GM21717 (cell line): Measurements from ENCODE around the gene DNAAF9.

ENCODE experiments used
- ATAC-seq: cut with Tn5 transposase; IDR thresholded peaks from one replicate; pipeline ENCODE4 v1.9.1; 2021; ENCODE audit warnings: mild to moderate bottlenecking, moderate library complexity; ENCODE audit not compliant: unreplicated experiment

Gene DNAAF9

DNA sequence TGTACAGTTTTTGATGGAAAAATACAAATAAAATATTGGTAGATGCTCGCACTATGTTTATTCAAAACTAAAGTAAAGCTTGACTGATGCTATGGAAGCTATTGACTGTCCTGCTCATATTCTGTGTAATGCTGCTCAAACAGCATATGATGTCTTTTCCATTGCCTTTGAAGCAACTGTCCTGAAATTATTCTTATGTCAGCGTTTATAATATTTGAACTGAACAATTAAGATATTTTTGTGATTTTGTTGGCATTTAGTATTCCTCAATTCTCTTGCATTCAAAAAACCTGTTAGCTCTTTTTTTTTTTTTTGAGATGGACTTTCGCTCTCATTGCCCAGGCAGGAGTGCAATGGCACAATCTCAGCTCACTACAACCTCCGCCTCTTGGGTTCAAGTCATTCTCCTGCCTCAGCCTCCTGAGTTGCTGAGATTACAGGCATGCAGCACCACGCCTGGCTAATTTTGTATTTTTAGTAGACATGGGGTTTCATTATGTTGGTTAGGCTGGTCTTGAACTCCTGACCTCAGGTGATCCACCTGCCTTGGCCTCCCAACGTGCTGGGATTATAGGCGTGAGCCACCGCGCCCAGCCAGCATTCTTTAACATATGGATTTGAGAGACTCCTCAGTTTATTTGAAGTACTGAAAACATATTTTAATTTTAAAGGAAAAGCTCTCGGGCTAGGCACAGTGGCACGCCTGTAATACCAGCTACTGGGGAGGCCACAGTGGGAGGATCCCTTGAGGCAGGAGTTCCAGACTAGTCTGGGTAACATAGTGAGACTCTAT is 5.3 kb upstream of the DNAAF9 start:
- no peak for ATAC-seq

DNA sequence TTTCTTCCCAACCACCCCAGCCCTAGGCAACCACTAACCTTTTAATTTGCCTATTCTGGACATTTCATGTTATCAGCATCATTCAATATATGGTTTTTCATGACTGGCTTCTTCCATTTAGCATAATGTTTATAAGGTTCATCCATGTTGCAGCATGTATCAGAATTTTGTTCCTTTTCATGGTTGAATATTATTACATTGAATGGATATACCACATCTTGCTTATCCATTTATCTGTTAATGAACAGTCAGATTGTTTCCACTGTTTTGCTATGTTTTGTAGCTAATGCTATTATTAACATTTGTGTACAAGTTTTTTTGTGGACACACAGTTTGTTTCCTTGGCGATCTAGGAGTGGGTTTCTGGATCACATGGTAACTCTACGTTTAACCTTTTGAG is 3.0 kb upstream of the DNAAF9 start:
- ATAC-seq: no peak

DNA sequence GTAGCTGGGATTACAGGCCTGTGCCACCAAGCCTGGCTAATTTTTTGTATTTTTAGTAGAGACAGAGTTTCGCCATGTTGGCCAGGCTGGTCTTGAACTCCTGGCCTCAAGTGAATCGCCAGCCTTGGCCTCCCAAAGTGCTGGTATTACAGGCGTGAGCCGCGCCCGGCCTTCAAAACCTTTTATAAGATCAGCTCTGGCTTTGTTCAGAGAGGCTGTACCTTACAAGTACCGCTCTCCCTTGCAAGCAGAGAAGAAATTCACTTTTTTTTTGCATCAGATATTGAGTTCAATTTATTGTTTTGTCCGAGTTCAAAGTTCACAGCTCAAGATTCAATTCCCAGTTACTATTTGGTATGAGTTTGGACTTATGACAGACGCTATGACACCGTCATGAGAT is 1.9 kb upstream of the DNAAF9 start:
- no peak for ATAC-seq

DNA sequence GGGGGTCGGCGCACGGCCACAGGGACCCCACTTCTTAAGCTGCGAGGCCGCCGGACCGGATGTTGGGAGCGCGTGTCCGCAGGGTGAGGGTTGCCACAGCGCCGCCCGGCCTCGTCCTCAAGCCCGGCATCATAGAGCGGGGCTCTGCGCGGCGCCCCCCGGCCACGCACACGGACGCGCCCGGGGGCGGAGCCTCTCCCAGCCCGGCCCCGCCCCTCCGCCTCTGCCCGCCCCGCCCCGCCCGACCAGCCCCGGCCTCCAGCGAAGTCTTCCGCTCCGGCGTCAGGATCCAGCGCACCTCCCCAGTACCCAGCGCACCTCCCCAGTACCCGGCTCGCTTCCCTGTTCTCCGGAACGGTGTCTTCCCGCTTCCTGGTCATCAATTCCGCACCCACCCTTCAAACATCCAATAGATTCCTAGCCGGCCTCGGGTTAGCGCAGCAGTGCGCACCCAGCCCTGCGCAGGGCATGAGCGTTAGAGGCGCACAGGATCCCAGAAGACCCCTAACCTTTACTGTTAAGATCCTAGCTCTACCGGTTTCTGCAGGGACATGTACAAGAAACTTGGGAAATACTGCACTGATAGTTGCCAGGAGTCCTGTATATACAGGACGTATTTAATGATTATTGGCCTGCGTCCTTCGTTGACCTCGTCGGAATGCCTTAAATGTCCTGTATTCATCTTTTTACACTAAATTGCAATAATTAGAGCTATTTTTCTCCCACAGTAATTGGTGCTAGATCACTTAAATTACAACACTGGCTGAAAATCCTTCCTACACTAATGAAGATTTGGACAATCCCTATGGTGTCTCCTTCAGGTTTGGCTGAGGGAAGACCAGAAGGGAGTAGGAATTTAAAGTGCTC is 535 bp upstream of the DNAAF9 start:
- ATAC-seq: peak; percentile 60

DNA sequence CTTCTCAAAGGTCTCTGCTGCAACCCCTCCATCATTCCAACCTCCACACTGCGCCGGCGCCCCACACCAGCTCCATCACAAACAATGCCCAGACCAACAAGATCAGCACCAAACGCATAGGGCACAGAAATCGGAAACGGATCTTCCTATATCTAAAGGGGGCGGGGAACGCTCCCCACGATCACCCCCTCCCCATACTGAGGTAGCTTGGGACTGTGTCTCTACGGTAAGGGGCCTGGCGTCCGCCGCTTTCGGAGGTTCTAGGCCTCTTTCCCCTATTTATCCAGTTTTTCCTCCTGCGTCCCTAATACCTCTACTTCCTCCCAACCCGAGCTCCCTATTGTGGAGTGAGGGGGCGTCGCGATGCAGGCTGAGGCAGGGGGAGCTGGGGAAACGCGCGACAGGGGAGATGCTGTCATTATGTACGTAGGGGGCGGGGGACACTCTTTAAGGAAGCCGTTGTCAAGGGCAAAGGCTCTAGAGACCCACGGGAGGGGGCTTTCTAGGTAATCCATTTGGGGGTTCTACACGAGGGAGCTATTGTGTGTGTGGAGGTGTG is 909 bp downstream of the DNAAF9 start:
- no peak for ATAC-seq

DNA sequence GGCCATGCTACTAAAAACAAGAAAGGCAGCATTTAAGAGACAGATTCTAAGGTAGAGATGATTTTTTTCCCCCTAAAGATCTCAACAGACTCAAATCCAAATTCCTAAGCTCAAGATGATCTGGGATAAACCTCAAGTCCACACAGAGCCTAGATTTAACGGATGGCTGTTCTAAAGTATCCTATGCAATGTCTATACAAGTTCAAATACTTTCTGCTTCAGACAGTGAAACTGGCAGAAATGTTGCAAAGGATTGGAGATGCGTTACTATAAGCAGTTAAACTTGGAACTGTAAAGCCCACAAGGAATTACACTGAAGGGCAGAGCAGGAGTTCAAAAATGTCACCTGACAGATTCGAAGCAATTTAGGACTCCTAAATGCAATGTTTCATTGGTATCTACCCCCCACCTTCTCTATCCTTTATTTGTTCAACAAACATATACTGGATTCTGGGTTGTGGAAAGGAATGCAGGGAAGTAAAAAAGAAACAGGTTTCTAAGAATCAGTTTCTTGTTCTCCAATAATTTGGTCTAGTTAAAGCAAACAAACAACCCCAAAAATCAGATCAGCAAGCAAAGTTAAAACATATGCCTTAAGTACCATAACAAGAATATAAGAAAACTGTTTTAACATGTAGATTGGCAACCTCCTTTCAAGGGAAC is 1.6 kb downstream of the DNAAF9 start:
- ATAC-seq: no peak

DNA sequence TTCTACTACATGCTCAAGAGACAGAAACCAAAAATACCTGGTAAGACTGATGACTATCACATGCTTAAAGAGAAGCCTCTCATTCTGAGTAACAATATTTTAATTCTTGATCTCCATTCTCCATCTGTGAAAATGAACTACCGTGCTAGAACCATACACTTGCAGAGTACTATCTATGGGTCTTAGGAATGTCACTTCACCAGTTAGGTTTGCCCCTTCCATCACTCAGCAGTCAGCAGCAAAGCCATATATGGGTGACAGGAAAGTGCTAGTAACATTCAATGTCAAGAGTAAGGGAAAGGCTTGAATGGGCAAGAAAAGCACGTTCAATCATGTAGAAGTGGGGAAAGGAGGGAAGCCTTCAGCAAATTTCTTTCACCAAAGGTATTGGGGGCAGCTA is 2.3 kb downstream of the DNAAF9 start:
- ATAC-seq: no peak

DNA sequence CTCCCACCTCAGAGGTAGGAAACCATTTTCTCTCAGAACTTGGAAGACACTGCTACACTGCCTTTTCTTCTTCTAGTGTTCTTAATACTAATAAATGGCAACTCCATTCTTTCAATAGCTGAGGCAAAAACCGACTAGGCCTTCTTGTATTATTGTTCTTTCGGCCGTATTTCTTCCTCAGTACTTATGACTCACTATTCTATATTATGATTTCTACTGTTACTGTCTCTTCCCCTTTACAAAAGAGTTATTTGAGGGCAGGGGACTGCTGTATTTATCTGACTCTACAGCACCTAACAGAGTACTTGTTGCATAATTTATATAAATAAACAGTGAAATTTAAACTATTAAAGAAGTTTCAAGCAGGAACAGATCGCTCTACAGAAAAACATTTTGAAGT is 3.1 kb downstream of the DNAAF9 start:
- ATAC-seq: no peak

DNA sequence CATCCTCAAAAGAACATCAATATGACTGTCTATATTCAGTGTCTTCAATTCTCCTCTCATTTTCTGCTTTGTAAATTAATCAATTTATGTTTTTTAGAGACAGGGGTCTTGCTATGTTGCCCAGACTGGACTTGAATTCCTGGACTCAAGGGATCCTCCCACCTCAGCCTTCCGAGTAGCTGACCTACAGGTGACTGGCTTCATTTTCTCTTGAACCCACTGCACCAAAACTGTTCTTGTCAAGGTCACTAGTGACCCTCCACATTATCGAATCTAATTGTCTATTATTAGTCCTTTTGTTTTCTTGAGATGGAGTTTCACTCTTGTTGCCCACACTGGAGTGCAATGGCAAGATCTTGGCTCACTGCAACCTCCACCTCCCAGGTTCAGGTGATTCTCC is 3.7 kb downstream of the DNAAF9 start:
- no peak for ATAC-seq

DNA sequence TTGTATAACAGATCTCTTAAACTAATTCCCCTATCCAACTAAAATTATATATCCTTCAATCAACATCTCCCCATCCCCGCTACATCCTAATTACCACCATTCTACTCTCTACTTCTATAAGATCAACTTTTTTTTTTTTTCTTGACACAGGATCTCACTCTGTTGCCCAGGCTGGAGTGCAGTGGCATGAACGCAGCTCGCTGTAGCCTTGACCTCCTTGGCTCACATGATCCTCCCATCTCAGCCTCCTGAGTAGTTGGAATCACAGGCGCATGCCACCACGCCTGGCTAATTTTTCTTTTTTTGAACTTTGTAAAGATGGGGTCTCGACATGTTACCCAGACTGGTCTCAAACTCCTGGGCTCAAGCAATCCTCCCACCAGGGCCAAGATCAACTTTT is 5.0 kb downstream of the DNAAF9 start:
- ATAC-seq: no peak

DNA sequence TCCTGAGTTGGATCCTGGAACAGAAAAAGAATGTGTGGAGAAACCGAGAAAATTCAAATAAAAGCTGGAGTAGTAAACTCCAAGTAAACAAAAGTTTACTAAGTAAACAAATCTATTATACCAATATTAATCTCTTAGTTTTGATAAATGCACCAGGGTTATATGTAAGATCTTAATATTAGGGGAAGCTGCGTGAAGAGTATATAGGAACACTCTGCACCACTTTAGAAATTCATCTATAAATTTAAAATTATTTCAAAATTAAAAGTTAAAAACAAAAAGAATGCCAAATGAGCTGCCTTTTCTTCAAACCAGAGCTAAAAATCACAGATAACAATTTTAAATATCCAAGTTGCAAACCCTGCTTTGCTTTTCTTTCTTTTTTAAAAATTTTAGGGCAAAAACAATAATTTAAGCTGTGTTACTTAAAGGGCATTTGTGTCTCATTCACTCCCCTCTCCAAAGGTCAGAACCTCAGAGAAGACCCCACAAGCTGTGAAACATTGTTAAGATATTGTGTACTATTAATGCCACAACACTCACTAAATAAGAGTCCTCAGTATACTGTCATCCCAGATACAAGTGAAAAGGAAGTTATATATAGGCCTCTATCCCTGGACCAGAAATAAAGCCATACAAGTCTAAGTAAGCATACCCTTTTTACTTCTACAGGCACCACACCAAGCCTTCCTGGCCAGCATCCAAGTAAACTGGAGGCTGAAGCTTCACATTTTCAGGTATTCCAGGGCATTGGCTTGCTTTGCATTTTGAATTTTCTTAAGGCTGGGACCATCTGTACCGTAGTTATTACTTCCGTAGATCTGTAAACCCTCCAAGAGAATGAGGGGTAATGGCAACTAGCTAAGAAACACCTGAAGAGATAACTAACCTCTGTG is 7.0 kb downstream of the DNAAF9 start:
- ATAC-seq: no peak

DNA sequence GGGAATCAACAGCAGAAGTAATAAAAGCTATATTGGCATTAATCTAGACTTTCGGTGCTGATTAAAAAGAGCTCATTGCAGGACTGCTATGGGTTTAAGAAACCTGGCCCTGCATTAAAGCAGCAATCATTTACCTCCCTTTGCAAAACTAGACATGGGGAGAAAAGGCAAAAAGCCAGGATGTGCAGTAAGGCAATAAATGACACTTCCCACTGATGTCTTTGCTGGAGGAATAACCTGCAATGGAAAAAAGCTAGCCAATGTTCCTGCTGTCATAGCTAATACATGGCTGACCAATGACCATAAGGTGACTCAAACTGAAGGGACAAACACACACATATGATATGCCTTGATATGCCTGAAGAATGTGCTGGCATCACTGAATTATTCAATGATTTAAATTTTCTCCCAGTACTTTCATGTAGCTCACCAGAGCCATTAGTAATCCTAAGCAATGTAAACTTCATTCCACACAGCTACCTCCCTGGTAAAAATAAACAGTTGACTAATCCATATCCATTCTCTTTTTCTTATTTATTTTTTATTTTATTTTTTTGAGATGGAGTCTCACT is 8.7 kb downstream of the DNAAF9 start:
- no peak for ATAC-seq

DNA sequence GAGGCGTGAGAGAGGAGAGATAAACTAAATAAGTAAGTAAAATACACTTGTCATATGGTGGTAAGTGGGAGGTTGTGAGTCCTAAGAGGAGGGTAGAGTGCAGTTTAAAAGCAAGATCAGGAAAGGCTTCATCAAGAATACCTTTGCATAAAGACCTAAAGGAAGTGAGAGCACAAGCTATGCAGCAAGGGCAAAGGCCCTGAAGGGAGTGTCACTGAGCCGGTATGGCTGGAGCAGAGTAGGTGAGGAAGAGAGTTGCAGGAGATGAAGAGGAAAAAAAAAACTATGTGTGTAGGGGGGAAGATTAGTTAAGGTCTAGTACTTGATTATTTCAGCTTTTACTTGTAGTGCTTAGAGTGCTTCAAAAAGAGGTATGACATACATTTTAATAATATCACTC is 11.0 kb downstream of the DNAAF9 start:
- ATAC-seq: no peak

DNA sequence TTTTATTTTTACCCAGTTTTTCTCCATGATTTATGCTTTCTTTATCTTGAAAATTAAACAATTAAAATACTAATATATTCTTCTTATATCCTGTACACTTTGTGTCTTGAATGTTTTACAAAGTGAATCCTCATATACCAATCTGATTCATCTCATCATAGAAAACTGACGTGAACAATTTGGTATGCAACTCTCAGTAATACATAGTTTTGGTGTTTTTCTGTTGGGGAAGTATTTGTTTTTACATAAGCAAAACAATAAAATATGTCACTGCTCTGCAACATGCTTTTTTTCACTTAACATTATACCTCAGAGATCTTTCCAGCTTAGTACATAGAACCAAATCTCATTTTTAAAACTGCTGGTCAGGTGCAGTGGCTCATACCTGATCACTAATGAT is 14.7 kb downstream of the DNAAF9 start:
- ATAC-seq: no peak

DNA sequence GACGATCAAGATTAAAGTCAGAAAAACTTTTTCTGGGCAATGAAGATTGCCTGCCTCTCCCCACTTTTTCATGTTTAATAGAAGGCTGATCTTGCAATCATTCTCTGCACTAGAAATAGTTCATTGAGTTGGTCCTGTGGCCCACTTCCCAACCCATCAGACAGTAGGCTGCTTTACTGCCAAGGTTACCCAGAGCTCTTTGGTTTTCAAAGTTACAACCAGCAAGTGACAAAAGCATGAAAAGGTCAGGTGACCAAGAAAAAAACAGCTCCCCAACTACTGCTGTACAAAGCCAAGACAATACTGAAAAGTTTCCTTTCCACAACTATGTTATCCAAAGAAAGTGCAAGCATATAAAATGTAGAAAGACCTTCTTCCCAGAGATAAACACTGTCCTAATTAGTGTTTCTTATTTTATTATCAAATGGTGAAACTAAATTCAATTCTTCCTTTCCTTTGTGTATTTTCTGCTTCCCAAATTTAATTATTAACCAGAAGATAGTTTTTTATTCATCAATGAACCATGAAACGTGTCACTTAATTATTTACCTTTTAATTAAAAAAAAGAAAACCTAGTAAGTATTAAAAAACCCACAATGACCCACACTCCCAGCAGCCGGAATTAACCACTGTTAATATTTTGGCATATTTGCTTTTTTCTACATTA is 16.6 kb downstream of the DNAAF9 start:
- ATAC-seq: no peak

DNA sequence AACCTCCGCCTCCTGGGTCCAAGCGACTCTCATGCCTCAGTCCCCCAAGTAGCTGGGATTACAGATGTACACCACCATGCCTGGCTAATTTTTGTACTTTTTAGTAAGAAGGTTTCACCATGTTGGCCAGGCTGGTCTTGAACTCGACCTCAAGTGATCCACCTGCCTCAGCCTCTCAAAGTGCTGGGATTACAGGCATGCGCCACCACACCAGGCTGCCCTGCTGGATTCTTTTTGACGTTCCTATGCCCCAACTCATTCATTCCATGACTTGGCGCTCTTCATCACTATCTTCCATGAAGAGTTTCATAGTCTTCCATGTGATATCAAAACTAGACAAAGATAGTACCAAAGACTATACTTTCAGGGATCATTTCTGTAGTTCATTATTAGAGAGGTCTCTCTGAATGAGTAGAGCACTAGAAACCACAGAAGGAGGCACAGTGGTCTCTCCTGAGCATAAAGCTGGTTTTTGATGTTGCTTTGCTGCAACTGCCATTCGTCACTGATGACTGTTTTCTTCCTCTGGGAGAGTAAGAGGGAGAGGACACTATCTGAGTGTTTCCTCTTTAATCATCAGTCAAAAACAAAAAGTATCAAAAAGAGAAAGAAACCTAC is 23.5 kb downstream of the DNAAF9 start:
- ATAC-seq: no peak

DNA sequence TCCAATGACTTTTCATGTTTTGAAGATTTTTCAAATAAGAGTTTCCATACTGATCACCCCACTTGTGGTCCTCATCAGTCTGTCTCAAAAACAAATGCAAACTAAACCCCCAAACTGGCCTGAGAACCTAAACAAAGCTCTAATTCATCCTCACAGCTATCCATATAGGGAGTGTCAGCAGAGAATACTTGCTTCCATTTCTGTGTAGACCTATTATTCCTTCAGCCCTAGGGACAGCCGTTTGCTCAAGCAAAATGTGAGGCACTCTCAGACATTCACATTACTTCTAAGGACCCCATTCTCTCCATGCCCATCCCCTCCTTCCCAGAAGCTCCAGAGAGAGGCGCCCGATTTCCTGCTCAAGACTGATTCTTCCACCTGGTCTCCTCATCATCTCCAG is 24.6 kb downstream of the DNAAF9 start:
- ATAC-seq: no peak

DNA sequence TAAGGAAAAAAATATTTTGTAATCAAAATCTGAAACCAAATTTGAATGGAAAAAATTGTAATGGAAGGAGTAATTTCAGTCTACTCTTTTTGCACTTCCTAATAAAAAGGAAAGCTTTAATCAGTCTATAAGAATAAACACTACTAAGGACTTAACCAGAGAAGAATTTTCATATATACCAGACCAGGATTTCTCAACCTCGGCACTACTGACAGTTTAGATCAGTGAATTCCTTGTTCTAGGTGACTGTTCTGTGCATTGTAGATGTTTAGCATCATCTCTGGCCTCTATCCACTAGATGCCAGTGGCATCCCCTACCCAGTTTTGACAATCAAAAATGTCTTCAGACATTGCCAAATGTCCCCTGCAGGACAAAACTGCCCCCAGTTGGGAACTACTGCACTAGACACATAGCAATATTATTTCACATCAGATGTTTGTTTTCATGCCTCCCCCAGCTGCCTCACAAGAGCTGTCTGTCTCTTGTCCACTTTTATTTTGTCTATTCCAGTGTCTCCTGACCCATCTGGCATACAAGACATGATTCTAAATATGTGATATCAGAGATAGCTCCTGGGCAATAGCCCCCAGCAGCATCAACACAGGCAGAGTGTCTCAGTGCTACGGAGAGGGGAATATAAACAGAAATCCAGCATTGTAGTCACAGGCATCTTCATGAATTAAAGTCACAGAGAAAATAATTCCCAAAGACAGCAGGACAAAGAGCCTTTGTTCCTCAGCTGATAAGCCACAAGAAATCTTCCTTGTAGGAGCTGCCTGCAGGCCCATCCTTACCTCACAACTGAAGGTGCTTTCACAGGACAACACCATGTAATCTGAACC is 27.0 kb downstream of the DNAAF9 start:
- no peak for ATAC-seq
